ENCODE results near the gene FBXL7. TPM values are rescaled to one million over a fixed set of nuclear protein-coding genes. Genes with fewer than 3 reads are reported as not detected.

FBXL7 gene
- total RNA-seq, 2 experiments from 2014 or later, result not detected

- no peak for DNase-seq
- no peak overlapping the region for H3K27ac Mint-ChIP-seq
- no peaks in the 10 kb centered on the region for H3K27me3 Mint-ChIP-seq
- H3K9me3 Mint-ChIP-seq, result no peaks in the 10 kb centered on the region
- no peak overlapping the region for H3K4me3 Mint-ChIP-seq
- no peaks in the 10 kb centered on the region for H3K4me1 Mint-ChIP-seq
- ATAC-seq (ENCODE audit: low read depth), result no peak
- POLR2A ChIA-PET, result no interaction called here
- no peaks in the 10 kb centered on the region for H3K36me3 Mint-ChIP-seq
These were observed 109.2 kb downstream of the FBXL7 start for GRCh38 chr5:15609076-15609725.

- Mint-ChIP-seq H3K4me1 (no peaks in the 10 kb centered on the region), H3K27me3 (no peaks in the 10 kb centered on the region), H3K4me3 (no peak overlapping the region), H3K36me3 (no peaks in the 10 kb centered on the region), H3K9me3 (no peaks in the 10 kb centered on the region), H3K27ac (no peak overlapping the region)
- no peak for DNase-seq
- ATAC-seq (ENCODE audit: low read depth), result no peak
- POLR2A ChIA-PET, result no interaction called here
These were observed 110.2 kb downstream of the FBXL7 start for GRCh38 chr5:15610216-15610615.

- H3K27ac Mint-ChIP-seq, result no peak overlapping the region
- H3K4me1 Mint-ChIP-seq, result no peaks in the 10 kb centered on the region
- POLR2A ChIA-PET, result no interaction called here
- no peaks in the 10 kb centered on the region for H3K27me3 Mint-ChIP-seq
- H3K4me3 Mint-ChIP-seq, result no peak overlapping the region
- DNase-seq (no peak), ATAC-seq (ENCODE audit: low read depth) (no peak)
- H3K36me3 Mint-ChIP-seq, result no peaks in the 10 kb centered on the region
- H3K9me3 Mint-ChIP-seq, result no peaks in the 10 kb centered on the region
These were observed 111.0 kb downstream of the FBXL7 start for GRCh38 chr5:15611008-15611407.

GRCh38 chr5:15612915-15613635, 113.1 kb downstream of the FBXL7 start:
- H3K36me3 Mint-ChIP-seq, result no peaks in the 10 kb centered on the region
- no peak for ATAC-seq (ENCODE audit: low read depth)
- no peak overlapping the region for H3K27ac Mint-ChIP-seq
- no peak for DNase-seq
- H3K27me3 Mint-ChIP-seq, result no peaks in the 10 kb centered on the region
- POLR2A ChIA-PET, result no interaction called here
- no peaks in the 10 kb centered on the region for H3K4me1 Mint-ChIP-seq
- no peak overlapping the region for H3K4me3 Mint-ChIP-seq
- no peaks in the 10 kb centered on the region for H3K9me3 Mint-ChIP-seq

- H3K4me1 Mint-ChIP-seq, result no peaks in the 10 kb centered on the region
- no peaks in the 10 kb centered on the region for H3K27me3 Mint-ChIP-seq
- POLR2A ChIA-PET, result no interaction called here
- DNase-seq (no peak), ATAC-seq (ENCODE audit: low read depth) (no peak)
- H3K36me3 Mint-ChIP-seq, result no peaks in the 10 kb centered on the region
- no peak overlapping the region for H3K27ac Mint-ChIP-seq
- no peak overlapping the region for H3K4me3 Mint-ChIP-seq
- no peaks in the 10 kb centered on the region for H3K9me3 Mint-ChIP-seq
These were observed 114.7 kb downstream of the FBXL7 start for GRCh38 chr5:15614679-15615078.

- Mint-ChIP-seq H3K9me3 (no peaks in the 10 kb centered on the region), H3K4me1 (no peaks in the 10 kb centered on the region), H3K27me3 (no peaks in the 10 kb centered on the region), H3K36me3 (no peaks in the 10 kb centered on the region), H3K4me3 (no peak overlapping the region), H3K27ac (no peak overlapping the region)
- POLR2A ChIA-PET, result no interaction called here
- ATAC-seq (ENCODE audit: low read depth), result no peak
- no peak for DNase-seq
These were observed 115.9 kb downstream of the FBXL7 start for GRCh38 chr5:15615859-15616258.

- ATAC-seq (ENCODE audit: low read depth) (no peak), DNase-seq (no peak)
- no peaks in the 10 kb centered on the region for H3K36me3 Mint-ChIP-seq
- H3K27ac Mint-ChIP-seq, result no peak overlapping the region
- POLR2A ChIA-PET, result no interaction called here
- no peaks in the 10 kb centered on the region for H3K9me3 Mint-ChIP-seq
- no peaks in the 10 kb centered on the region for H3K4me1 Mint-ChIP-seq
- no peaks in the 10 kb centered on the region for H3K27me3 Mint-ChIP-seq
- H3K4me3 Mint-ChIP-seq, result no peak overlapping the region
These were observed 119.0 kb downstream of the FBXL7 start for GRCh38 chr5:15618938-15619337.

- ATAC-seq (ENCODE audit: low read depth), result no peak
- H3K27ac Mint-ChIP-seq, result no peak overlapping the region
- POLR2A ChIA-PET, result no interaction called here
- no peaks in the 10 kb centered on the region for H3K36me3 Mint-ChIP-seq
- no peaks in the 10 kb centered on the region for H3K27me3 Mint-ChIP-seq
- H3K9me3 Mint-ChIP-seq, result no peaks in the 10 kb centered on the region
- DNase-seq, result no peak
- H3K4me3 Mint-ChIP-seq, result no peak overlapping the region
- no peaks in the 10 kb centered on the region for H3K4me1 Mint-ChIP-seq
These were observed 120.5 kb downstream of the FBXL7 start for GRCh38 chr5:15620501-15620900.

- DNase-seq (no peak), ATAC-seq (ENCODE audit: low read depth) (no peak)
- POLR2A ChIA-PET, result no interaction called here
- Mint-ChIP-seq H3K4me3 (no peak overlapping the region), H3K4me1 (no peaks in the 10 kb centered on the region), H3K27ac (no peak overlapping the region), H3K36me3 (no peaks in the 10 kb centered on the region), H3K9me3 (peaks cover 2% of the 10 kb centered on the region), H3K27me3 (no peaks in the 10 kb centered on the region)
These were observed 121.1 kb downstream of the FBXL7 start for GRCh38 chr5:15621094-15621493.

- Mint-ChIP-seq H3K27me3 (no peaks in the 10 kb centered on the region), H3K4me1 (no peaks in the 10 kb centered on the region), H3K9me3 (peaks cover 2% of the 10 kb centered on the region), H3K27ac (no peak overlapping the region), H3K36me3 (no peaks in the 10 kb centered on the region), H3K4me3 (no peak overlapping the region)
- no peak for DNase-seq
- no peak for ATAC-seq (ENCODE audit: low read depth)
- POLR2A ChIA-PET, result no interaction called here
These were observed 123.8 kb downstream of the FBXL7 start for GRCh38 chr5:15623794-15624193.

- no peak overlapping the region for H3K27ac Mint-ChIP-seq
- peaks cover 2% of the 10 kb centered on the region for H3K9me3 Mint-ChIP-seq
- ATAC-seq (ENCODE audit: low read depth), result no peak
- H3K27me3 Mint-ChIP-seq, result no peaks in the 10 kb centered on the region
- H3K4me3 Mint-ChIP-seq, result no peak overlapping the region
- no peaks in the 10 kb centered on the region for H3K36me3 Mint-ChIP-seq
- DNase-seq, result no peak
- POLR2A ChIA-PET, result no interaction called here
- H3K4me1 Mint-ChIP-seq, result no peaks in the 10 kb centered on the region
These were observed 127.1 kb downstream of the FBXL7 start for GRCh38 chr5:15627109-15627508.

GRCh38 chr5:15627647-15628046, 127.7 kb downstream of the FBXL7 start:
- Mint-ChIP-seq H3K9me3 (peaks cover 2% of the 10 kb centered on the region), H3K4me3 (no peak overlapping the region), H3K27me3 (no peaks in the 10 kb centered on the region), H3K36me3 (no peaks in the 10 kb centered on the region), H3K4me1 (no peaks in the 10 kb centered on the region), H3K27ac (no peak overlapping the region)
- POLR2A ChIA-PET, result no interaction called here
- ATAC-seq (ENCODE audit: low read depth) (no peak), DNase-seq (no peak)

GRCh38 chr5:15630441-15630840, 130.5 kb downstream of the FBXL7 start:
- H3K27me3 Mint-ChIP-seq, result no peaks in the 10 kb centered on the region
- H3K4me3 Mint-ChIP-seq, result no peak overlapping the region
- no peak overlapping the region for H3K27ac Mint-ChIP-seq
- DNase-seq (no peak), ATAC-seq (ENCODE audit: low read depth) (no peak)
- H3K9me3 Mint-ChIP-seq, result peaks cover 2% of the 10 kb centered on the region
- POLR2A ChIA-PET, result no interaction called here
- H3K4me1 Mint-ChIP-seq, result no peaks in the 10 kb centered on the region
- no peaks in the 10 kb centered on the region for H3K36me3 Mint-ChIP-seq

- H3K4me1 Mint-ChIP-seq, result no peaks in the 10 kb centered on the region
- no peaks in the 10 kb centered on the region for H3K9me3 Mint-ChIP-seq
- no peaks in the 10 kb centered on the region for H3K27me3 Mint-ChIP-seq
- no peaks in the 10 kb centered on the region for H3K36me3 Mint-ChIP-seq
- no peak overlapping the region for H3K27ac Mint-ChIP-seq
- POLR2A ChIA-PET, result no interaction called here
- ATAC-seq (ENCODE audit: low read depth) (no peak), DNase-seq (no peak)
- no peak overlapping the region for H3K4me3 Mint-ChIP-seq
These were observed 134.8 kb downstream of the FBXL7 start for GRCh38 chr5:15634591-15635288.
